ENCODE data around the gene IGFBPL1.
"Not testable (repeated sequence)": the region's sequence is repeated elsewhere in the genome, so short reads cannot be mapped to it uniquely, and the experiment has no call there.

IGFBPL1 gene

GRCh38 chr9:38380230-38380871 is 43.9 kb downstream of the IGFBPL1 start:
- no peak for DNase-seq (ENCODE audit: low read depth in 2 of 2)

GRCh38 chr9:38377336-38378083 is 46.7 kb downstream of the IGFBPL1 start:
- not testable (repeated sequence) for DNase-seq (ENCODE audit: low read depth in 2 of 2)

- DNase-seq (ENCODE audit: low read depth in 2 of 2), result no peak
These were observed 48.1 kb downstream of the IGFBPL1 start for GRCh38 chr9:38376021-38376670.

GRCh38 chr9:38375572-38375963 is 48.7 kb downstream of the IGFBPL1 start:
- DNase-seq (ENCODE audit: low read depth in 2 of 2), result no peak

GRCh38 chr9:38374847-38375571 is 49.2 kb downstream of the IGFBPL1 start:
- DNase-seq (ENCODE audit: low read depth in 2 of 2), result no peak

- no peak for DNase-seq (ENCODE audit: low read depth in 2 of 2)
These were observed 50.6 kb downstream of the IGFBPL1 start for GRCh38 chr9:38373679-38374078.

GRCh38 chr9:38372762-38373619 is 51.3 kb downstream of the IGFBPL1 start:
- DNase-seq (ENCODE audit: low read depth in 2 of 2), result no peak

- no peak for DNase-seq (ENCODE audit: low read depth in 2 of 2)
These were observed 52.8 kb downstream of the IGFBPL1 start for GRCh38 chr9:38371495-38371894.

GRCh38 chr9:38370176-38370575 is 54.1 kb downstream of the IGFBPL1 start:
- no peak for DNase-seq (ENCODE audit: low read depth in 2 of 2)

- no peak for DNase-seq (ENCODE audit: low read depth in 2 of 2)
These were observed 55.5 kb downstream of the IGFBPL1 start for GRCh38 chr9:38368731-38369130.

- no peak for DNase-seq (ENCODE audit: low read depth in 2 of 2)
These were observed 56.4 kb downstream of the IGFBPL1 start for GRCh38 chr9:38367898-38368297.

- DNase-seq (ENCODE audit: low read depth in 2 of 2), result no peak
These were observed 60.7 kb downstream of the IGFBPL1 start for GRCh38 chr9:38363589-38363925.

- no peak for DNase-seq (ENCODE audit: low read depth in 2 of 2)
These were observed 61.2 kb downstream of the IGFBPL1 start for GRCh38 chr9:38362852-38363588.

- DNase-seq (ENCODE audit: low read depth in 2 of 2), result no peak
These were observed 62.8 kb downstream of the IGFBPL1 start for GRCh38 chr9:38361473-38361850.

GRCh38 chr9:38360839-38361472 is 63.3 kb downstream of the IGFBPL1 start:
- no peak for DNase-seq (ENCODE audit: low read depth in 2 of 2)

GRCh38 chr9:38359689-38360385 is 64.4 kb downstream of the IGFBPL1 start:
- no peak for DNase-seq (ENCODE audit: low read depth in 2 of 2)

GRCh38 chr9:38359297-38359653 is 65.0 kb downstream of the IGFBPL1 start:
- DNase-seq (ENCODE audit: low read depth in 2 of 2), result no peak

- no peak for DNase-seq (ENCODE audit: low read depth in 2 of 2)
These were observed 65.6 kb downstream of the IGFBPL1 start for GRCh38 chr9:38358390-38359296.

Measured in stimulated activated CD8-positive, alpha-beta memory T cell treated with anti-CD3 and anti-CD28 coated beads, Interleukin-7, amount 100 ng/mL, for 1 hour (primary cell).